Measurements from ENCODE around the gene ZRANB2.

Gene ZRANB2

DNA sequence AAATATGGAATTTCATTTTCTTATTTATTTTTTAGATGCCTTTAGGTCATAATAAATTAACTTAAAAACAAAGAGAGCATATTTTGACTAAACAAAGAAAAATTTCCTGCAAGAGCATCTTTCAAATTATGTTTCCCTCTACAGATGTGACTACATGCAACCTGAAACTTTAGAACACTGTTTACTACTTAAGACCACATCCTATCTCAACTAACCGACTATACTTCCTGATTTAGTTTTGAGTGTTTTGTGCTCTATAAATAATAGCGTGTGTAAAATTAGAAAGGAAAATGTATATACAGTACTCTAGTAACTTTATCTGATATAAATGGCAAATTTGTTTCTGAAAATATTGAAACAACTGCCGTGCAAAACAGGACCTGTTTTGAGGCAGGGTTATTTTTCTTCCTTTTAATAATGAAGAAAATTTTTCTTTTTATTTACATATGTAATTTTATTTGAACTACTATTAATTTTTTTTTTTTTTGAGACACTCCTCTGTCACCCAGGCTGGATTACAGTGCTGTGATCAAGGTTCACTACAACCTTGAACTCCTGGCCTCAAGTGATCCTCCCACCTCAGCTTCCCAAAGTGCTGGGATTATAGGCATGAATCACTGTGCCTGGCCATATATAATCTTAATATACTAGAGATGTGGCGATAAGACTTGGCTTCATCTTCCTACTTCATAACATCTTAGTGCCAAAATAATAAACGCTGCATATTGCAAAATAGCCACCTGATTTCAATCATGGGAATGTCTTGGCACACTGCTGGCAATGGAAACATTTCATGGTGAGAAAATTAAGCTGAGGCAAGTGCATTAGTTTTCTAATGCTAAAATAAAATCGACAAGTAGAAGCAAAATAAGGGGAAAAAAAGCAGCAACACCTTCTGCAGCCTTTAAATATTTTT, 12.3 kb downstream of the ZRANB2 start:
- no peak for FAIRE-seq

DNA sequence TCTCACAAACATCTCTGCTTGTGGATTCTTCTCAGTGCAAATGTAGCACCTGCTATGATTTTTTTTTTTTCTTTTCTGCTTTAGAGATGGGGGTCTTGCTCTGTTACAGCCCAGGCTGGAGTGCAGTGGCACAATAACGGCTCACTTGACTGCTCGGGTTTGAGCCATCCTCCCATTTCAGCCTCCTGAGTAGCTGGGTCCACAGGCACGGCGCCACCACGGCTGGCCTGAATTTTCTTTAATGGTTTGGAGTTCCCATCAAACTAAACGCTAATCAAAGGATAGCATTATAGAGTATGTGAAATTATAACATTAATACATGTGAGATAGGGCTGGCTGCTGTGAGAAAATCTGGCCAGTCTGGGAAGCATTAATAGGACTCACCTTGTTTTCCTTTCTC, 26.0 kb downstream of the ZRANB2 start:
- FAIRE-seq = no peak

DNA sequence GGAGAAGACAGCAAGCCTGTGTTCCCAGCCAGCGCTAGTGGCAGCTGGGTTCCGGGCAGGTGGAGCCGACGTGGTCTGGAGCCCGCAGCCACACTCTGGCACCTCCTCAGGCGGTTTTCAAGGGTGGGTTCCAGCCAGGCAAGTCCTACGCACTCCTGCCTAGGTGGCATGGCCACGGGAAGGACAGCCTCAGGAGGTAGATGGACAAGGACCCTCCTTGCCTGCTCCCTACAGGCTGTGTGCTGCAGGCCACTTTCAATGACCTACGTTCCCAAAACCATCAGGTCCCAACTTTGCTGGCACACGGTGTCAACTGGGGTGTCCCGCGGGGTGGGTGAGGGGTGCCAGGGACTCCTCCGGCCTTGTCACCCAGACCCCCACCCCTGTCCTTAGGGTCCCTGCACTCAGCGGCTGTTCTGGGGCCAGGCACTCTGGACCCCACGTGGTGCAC, 26.5 kb downstream of the ZRANB2 start:
- no peak for FAIRE-seq

DNA sequence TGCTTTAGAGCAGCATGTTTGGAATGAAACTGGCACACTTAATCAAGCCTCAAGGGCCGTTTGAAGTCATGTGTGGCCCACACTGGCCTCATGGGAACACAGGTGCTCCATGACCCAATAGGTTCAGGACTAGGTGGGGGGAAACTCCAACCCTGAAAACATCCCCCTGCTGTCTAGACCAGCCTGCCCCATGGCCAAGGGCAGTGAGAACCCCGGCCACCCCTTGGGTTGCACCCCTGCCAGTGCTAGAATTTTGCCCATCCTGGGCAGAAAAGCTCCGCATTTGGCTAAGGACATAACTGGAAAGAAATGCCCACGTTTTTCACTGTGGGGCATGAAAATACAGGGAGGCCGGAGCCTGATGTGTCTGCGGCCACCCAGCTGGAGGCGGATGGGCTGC, 27.1 kb downstream of the ZRANB2 start:
- FAIRE-seq = no peak

DNA sequence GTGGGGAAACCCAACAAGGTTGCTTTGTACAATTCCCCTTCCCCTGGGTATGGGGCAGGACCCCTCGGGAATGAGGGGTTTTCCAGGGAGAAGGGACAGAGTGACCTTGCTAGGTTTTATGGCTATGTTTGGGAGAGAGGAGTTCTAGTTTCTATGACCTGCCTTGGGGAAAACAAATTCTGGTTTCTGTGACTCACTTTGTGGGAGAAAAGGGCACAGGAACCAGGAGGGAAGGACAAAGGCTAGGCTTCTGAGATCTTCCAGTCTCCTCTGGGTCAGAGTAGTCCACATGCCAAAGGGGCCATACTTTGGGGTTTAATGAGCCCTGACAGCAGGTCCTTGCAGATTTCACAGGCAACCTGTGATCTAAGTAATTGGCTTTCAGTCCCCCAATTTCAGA, 27.7 kb downstream of the ZRANB2 start:
- FAIRE-seq = no peak

DNA sequence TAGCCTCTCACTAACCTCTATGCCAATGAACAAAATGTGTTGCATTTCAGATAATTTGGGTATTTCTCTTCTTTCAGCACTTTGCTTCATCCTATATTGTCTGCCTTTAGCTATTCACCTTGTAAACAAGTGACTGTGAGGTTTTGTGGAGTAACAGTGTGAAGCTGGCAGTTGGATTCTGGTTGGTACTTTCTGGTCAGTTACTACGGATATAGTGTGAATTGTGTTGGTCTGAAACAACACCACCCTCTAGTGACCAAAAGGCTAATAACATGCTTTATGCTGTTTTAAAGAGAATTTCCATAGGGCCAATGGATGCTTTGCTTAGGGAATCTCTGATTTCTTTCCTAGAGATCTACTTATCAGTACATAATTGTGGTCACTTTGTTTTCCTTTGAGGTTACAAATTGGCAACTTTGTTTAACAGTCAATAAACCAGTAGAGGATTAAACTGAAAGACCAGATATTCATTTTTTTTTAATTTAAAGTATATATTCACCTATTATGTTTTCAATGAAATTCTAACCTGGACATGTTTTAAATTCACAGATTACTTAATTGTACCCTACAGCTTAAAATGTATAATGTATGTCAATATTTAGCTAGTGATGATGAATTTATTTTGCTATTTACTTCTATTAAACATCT, 30.8 kb downstream of the ZRANB2 start:
- peak; percentile 89 for FAIRE-seq

DNA sequence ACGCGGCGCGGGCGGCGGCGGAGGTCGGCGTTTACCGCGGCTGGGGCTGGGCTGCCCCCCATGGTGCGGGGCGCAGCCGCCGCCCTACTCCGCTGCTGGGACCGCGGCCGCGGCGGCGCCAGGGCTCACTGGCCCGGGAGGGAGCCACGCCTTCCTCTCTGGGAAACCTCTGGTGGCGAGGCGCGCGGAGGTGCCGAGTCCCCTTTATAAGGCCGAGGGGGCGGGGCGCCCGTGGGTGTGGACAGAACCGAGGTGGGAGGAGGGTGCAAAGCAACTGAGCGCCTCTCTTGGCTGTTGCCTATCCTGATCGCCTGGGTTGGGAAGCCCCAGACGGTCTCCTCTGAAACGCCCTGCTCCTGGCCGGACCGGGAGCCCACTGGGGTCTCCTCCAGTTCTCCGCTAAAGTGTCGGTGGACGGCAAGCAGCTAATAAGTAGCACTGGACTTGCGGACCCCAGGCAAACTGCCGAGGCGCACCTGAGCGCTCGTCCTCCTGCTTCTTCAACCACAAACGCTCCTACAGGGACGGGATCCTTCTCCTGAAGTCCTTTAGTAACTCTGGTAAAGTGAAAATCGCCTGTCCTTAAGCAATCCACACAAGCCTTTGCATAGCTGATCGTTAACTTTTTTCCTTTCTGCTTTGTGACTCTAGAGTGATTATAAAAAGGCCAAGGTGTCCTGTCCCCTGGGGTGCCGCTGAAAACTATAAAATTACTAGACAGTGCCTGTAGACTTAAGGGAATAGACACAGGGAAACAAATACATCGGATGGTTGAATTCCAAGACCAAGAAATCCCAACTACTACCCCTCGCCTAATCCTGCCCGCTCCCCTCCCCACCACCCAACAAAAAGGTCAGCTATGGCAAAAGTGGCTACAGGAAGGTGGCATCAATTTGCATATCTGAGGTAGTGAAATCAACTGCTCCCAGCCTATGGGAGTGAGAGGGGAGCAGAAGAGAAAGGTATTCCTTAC, 32.9 kb downstream of the ZRANB2 start, which contains the start of gene PTGER3:
Gene PTGER3 (minus strand): TSS at position 182 of the 973 bp plus-strand sequence. CDS start 239 bp downstream, outside the sequence.
- FAIRE-seq = no peak

DNA sequence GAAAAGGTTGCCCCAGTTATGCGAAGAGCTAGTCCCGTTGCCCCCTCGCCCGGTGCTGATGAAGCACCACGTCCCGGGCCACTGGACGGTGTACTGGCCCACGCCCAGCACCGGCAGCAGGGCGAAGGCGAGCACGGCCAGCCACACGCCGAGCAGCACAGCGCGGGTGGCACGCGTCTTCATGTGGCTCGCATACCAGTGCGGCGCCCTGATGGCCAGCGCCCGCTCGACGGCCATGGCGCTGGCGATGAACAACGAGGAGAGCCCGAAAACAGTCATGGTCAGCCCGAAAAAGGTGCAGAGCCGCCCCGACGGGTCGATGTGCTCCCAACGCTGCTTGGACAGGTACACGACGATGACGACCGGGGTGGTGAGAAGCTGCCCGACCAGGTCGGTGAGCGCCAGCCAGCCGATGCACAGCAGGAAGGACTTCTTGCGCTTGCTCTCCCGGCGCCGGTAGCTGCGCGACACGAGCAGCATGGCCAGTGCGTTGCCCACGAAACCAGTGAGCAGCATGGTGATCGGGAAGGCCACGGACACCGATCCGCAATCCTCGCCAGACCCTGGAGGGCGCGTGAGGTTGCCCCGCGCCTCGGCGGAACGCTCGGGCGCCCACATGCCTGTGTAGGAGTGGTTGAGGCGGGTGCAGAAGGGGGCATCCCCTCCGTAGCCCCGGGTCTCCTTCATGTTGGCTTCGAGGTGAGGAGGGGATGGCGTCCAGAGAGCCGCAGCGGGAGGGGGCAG, 33.8 kb downstream of the ZRANB2 start:
- FAIRE-seq = no peak

DNA sequence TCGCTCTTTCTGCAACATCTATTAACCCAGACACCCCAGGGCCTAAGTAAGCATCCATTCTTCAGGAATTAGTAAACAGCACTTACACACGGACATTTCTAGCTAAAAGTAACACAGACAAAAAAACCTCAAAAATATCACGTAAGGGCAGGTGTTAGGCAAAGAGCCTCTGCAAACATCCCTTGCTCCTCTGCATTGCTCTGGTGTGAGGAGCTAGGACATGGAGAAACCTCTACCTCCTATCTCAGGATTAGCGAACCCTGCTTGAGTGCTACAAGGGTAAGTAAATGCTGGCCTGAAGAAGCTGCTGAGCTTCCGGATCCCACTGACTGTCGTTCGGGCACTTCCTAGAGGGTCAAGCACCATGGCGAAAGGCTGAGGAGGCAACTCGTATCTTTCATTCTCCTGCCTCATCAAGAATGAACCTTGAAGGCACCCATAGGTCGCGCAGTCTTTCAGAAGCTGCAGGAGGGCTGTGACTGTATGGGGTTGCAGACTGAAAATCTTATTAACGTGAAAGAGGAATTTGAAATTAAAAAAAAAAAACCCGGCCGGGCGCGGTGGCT, 35.3 kb downstream of the ZRANB2 start:
- no peak for FAIRE-seq

DNA sequence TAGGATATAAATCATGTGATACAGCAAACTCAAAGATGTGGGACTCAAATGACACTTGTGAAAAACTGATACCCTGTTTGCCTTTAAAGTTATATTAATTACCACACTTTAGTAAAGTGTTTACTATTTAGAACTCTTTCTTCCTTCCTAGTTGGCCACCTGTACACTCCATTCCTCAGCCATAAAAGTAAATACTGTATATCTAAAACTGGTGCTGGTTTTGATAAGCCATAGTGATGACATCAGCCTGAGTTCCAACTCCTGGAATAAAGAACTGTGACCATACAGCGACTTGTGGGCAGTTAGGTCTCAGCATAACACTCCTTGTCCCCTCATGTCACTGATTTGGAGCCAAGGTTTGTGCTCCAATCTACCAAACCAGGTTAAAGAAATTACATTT, 36.0 kb downstream of the ZRANB2 start:
- FAIRE-seq = no peak

DNA sequence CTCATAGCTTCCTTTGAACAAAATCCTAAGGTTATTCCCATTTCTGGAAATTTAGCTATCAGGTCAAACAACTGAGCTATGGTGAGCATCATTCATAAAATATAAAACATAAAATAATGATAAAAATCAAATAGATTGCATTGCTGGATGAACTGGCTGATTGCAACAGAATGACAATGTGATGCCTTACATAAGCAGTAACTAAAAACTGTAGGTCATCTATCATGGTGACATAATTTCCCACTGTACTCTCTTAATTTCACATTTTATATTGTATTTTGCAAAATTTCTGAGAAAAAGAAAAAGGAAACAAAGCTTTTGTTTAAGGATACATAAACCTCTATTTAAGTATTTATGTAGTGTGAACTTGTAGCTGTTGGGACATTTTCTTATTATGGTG, 37.8 kb downstream of the ZRANB2 start:
- no peak for FAIRE-seq

DNA sequence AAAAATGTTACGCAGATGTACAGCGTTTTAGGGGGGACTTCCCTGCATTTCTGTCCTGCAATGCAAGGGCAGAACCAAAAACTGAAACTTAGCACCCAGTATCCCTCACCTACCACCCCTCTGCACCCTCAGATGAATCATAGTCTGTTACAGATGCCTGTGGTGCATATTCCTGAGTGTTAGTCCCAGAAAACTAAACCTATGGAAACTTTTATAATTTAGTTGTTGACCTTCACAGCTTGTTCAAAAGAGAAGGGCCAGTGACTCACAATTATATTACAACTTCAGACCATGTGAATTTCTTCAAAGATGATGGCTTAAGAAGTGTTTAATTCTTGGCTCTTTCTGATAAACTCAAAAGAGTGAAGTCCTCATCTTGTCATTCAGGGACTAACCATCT, 39.0 kb downstream of the ZRANB2 start:
- no peak for FAIRE-seq

DNA sequence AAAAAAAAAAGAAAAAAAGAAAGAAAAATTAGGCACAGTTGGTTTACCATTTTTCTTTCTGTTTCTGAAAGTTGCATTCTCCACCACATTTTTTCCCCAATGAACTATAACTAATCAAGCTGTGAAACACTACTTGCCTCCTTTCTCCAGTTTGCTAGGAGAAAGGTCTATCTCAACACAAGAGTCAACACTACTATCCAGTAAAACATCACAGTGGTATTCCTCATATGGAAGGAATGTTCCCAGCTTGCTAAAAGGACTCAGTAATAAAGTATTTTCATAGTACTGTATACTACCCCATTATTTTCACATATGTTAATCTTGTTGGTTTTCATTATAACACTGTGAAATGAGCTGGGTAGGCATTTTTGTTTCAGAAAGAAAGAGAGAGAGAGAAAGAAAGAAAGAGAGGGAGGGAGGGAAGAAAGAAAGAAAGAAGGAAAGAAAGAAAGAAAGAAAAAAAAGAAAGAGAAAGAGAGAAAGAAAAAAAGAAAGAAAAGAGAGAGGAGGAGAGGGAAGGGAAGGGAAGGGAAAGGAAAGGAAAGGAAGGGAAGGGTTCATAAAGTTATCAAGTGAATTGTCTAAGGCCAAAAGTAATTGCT, 41.1 kb downstream of the ZRANB2 start:
- FAIRE-seq = no peak

DNA sequence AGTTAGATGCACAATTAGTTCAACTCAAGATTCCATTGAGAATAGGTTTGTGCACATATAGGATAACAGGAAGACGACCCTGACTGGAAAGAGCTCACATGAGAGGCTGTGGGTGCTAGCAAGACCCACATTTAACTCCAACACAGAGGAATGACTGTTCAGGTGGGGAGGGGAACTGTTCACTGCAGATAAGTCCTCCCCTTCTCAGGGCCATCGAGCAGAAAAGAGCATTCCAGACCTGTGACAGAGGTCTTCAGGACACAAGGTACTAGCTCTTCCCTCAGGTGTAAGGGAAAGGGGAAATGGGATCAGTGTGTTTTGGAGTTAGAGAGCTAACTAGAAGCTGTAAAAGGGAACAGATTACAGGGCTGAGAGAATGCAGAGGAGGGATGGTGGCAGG, 41.9 kb downstream of the ZRANB2 start:
- FAIRE-seq = no peak

DNA sequence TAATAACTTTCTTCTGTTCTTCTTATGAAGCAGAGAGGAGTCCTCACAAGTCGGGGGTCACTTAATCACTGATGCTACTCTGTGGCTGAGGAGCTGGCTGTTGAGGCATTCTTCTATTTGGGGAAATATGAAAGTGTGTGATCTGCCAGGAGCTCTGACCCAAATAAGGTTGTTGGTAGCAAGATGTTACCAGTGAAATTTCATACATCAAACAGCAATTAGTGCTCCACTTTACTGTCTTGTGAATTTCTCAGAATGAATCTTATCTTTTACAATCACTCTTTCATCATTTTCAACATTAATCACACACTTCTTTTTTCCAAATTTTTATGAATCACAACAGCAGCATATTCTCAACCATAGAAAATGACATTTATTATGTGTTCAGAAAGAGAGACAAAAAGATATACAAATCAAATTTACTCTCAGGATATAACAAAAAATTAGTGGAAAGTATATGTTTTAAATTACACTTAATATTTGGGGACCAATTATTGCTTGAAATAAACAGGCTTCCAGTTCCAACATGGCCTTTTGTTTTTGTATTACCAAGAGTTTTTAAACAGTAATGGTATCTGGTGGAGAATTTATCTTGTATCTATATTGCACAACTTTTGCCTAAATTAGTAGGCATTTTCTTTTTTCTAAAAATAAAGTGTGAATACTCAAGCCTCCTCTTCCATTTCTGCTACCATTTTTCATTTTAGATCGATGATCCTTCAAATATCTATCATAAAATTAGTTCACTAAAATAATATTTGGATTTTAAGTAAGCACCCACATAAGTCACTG, 42.8 kb downstream of the ZRANB2 start:
- FAIRE-seq = no peak

DNA sequence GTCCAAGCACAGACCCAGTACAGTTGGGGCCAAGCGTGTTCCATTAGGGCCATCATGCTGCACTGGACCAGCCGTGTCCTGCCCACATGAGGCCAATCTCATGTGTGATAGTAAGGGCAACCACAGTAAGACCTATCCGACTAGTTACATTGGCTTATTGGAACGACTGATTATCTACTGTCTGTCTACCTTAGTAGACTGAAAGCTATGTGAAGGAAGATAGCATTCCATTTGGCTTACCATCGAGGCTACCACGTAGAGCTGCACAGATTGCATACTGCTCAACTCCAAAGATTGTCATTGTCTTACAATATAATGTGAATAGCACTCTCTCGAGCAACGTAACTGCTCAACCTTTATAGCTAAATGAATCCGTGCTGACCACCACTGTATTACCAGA, 43.8 kb downstream of the ZRANB2 start:
- FAIRE-seq = no peak

DNA sequence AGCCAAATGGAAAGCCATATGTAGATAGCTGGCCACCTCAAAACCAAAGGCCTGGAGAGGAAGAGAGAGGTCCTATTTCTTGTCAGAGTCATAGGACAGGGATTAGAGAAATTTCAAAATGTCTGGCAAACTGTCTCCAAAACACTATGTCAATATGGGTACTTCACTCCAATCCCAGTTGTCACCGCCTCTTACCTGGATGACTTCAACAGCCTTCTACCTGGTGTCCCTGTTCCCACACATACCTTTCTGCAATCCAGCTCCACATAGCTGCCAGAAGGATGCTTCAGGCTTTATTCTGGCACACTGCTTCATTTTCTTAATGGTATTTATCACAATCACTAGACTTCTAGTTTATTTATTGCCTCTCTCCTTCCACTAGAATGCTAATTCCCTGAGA, 47.7 kb downstream of the ZRANB2 start:
- no peak for FAIRE-seq

DNA sequence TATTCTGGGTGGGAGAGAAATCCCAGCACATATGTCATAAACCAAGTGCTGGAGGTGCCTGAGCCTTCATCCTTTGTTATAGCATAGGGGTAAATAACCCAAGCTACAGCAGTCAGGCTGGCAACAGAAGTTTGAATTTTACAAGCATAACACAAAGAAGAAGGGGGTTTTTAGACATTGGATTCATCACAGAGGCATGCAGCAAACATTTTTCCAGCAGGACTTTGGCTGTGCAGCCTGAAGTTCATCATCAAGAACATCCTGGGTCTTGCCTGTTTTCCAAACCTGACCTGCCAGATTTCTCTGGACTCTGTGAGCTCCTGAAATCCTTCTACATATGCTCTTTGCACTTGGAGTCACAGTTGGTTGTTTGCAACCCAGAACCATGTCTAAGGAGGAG, 49.4 kb downstream of the ZRANB2 start:
- FAIRE-seq = no peak

DNA sequence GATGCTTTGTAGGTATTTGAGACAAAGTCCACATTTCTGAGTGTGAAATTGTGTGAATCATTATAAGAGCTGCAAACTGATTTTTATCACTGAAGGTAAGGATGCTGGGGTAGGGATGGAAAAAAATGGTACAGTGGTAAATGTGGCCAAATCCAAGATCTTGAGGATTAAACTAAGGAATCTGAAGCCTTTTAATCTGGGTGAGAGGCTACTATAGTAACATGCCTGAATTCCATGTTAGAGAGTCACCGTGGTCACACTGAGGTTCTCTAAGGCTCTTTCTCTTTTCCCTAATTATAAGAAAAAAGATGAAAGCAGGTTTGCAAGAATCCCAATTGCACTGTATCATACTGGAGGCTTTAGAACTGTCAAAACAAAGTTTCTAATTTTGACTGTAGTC, 50.8 kb downstream of the ZRANB2 start:
- no peak for FAIRE-seq

DNA sequence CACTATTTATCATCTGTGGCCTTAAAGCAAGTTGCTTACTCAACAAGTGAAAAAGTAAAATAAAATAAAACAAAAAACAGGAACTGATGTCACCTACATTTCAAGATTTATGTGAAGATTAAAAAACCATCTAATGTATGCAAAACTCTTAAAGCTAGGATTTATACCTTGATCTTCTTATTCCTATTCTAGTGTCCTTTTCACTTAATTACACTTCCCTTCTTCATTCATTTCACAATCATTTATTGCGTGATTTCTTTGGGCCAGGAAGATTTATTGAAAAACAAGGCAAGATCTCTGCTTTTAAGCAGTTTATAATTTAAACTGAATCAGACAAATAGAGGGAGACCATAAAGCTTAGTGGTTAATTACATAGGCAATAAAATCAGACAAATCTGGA, 51.9 kb downstream of the ZRANB2 start:
- FAIRE-seq = no peak

DNA sequence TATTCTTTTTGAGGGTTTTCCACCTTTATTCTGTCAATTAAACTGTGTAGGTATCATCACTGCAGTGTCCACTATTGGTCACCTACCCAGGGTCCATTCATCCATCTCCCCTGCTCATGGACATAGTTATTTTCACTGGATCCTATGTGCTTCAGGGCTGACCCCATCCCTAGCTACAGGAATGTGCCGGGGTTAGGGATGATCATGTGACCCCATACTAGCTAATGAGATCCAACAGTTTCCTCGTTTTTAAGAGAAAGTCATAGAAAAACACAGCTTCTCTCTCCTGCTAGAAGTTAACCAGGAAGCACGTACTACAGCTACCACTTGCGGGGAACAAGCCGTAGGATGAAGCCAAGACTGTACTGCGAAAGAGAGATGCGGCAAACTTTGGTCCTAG, 52.8 kb downstream of the ZRANB2 start:
- no peak for FAIRE-seq

Measured in G401.6 (cell line).